ENCODE data around the gene NUDCD3. TPM values are rescaled to one million over a fixed set of nuclear protein-coding genes. Genes with fewer than 3 reads are reported as not detected.

Gene NUDCD3
- total and polyA plus RNA-seq, 2 of the 8 experiments (the other 6 are each of a cell fraction or from before 2014, with no cell fraction given), result 35.2 to 93.7 TPM

- 80% methylated on average over 10 of the region's 10 CpGs; no CpG with 5 or more reads in 1 of the 2 experiments for WGBS, 2 experiments (ENCODE audit: extremely low coverage in 1 of 2, insufficient coverage in 1 of 2, insufficient read length in 1 of 2, insufficient replicate concordance in 2 of 2, low coverage in 1 of 2, low lambda C conversion rate in 2 of 2, missing lambda C conversion rate in 1 of 2)
- Histone ChIP-seq H3K23ac (ENCODE audit: insufficient read length) (no peak overlapping the region), H3K14ac (ENCODE audit: insufficient read length) (no peak overlapping the region), H3K4ac (replicated peaks; ENCODE audit: insufficient read length, low read depth, low read length) (no peak overlapping the region), H3K27me3 (replicated peaks in 1 of 4; ENCODE audit: control insufficient read depth in 3 of 4, extremely low read depth in 1 of 4, insufficient read depth in 3 of 4, low read length in 3 of 4) (no peaks in the 10 kb centered on the region), H2BK5ac (ENCODE audit: low read depth, low read length) (no peak overlapping the region), H3K27ac (ENCODE audit: low read depth, low read length) (no peak overlapping the region), H3K18ac (ENCODE audit: extremely low read depth, low read length) (no peak overlapping the region), H3K4me3 (ENCODE audit: extremely low read depth in 1 of 4, insufficient read depth in 2 of 4, low read depth in 3 of 4, low read length in 4 of 4) (no peak overlapping the region), H3K9me3 (ENCODE audit: insufficient read depth in 2 of 2, low read depth in 1 of 2, low read length in 1 of 2) (no peaks in the 10 kb centered on the region), H4K91ac (replicated peaks; ENCODE audit: insufficient read length, low read length) (no peak overlapping the region), H3K23me2 (ENCODE audit: low read depth, low read length) (no peaks in the 10 kb centered on the region), H3K36me3 (ENCODE audit: control insufficient read depth in 2 of 4, insufficient read depth in 4 of 4, low read length in 3 of 4) (no peaks in the 10 kb centered on the region), H2BK12ac (ENCODE audit: low read depth, low read length) (no peak overlapping the region), H4K8ac (ENCODE audit: extremely low read depth, insufficient read depth, low read length) (no peak overlapping the region), H2AFZ (ENCODE audit: low read length) (no peak overlapping the region), H3K4me2 (ENCODE audit: insufficient read depth in 1 of 2, low read depth in 2 of 2, low read length in 2 of 2) (no peak overlapping the region), H4K20me1 (replicated peaks in 1 of 2; ENCODE audit: control insufficient read depth in 1 of 2, insufficient read depth in 2 of 2, low read length in 2 of 2) (no peaks in the 10 kb centered on the region), H2BK20ac (ENCODE audit: low read length) (no peak overlapping the region), H4K5ac (ENCODE audit: insufficient read length, low read depth, low read length) (no peak overlapping the region), H3K56ac (replicated peaks; ENCODE audit: insufficient read length, low read depth, low read length) (no peak overlapping the region), H3K4me1 (replicated peaks in 1 of 4; ENCODE audit: control insufficient read depth in 3 of 4, insufficient read depth in 4 of 4, low read length in 3 of 4) (no peaks in the 10 kb centered on the region), H2AK5ac (ENCODE audit: low read depth, low read length) (no peak overlapping the region), H3K79me2 (ENCODE audit: control insufficient read depth in 1 of 2, insufficient read depth in 2 of 2, low read length in 2 of 2) (no peaks in the 10 kb centered on the region), H3K9ac (replicated peaks in 1 of 4; ENCODE audit: extremely low read depth in 1 of 4, low read depth in 3 of 4, low read length in 3 of 4) (no peak overlapping the region), H3K79me1 (ENCODE audit: low read depth, low read length) (no peaks in the 10 kb centered on the region), H2BK15ac (ENCODE audit: low read length) (no peak overlapping the region), H2BK120ac (replicated peaks; ENCODE audit: low read depth, low read length) (no peak overlapping the region)
- DNase-seq (ENCODE audit: low read depth in 1 of 2, low spot score in 2 of 2) (no peak), FAIRE-seq (no peak)
- no peak for TF ChIP-seq CREB1 (IDR thresholded peaks at IDR 0.05)
- no peak for TF ChIP-seq RXRA (IDR thresholded peaks at IDR 0.05; ENCODE audit: insufficient read depth, low read depth, low read length)
- TF ChIP-seq HDAC2 (IDR thresholded peaks at IDR 0.05; ENCODE audit: borderline replicate concordance in 1 of 2, low read depth in 2 of 2, low read length in 2 of 2), result no peak
- TF ChIP-seq NRF1 (IDR thresholded peaks at IDR 0.05; ENCODE audit: low read depth, low read length), result no peak
- TF ChIP-seq SP2 (IDR thresholded peaks at IDR 0.05; ENCODE audit: low read length), result no peak
- no peak for TF ChIP-seq YY1 (IDR thresholded peaks at IDR 0.05; ENCODE audit: low read depth, low read length)
- no peak for TF ChIP-seq CBX5 (IDR thresholded peaks at IDR 0.05; ENCODE audit: low read depth, low read length)
- no peak for TF ChIP-seq EP300 (IDR thresholded peaks at IDR 0.05; ENCODE audit: borderline replicate concordance in 1 of 2, low read depth in 2 of 2, low read length in 2 of 2)
- CTCF ChIA-PET (ENCODE audit: partially characterized antibody), result interaction anchor here (0.6 to 2.8 kb wide), 4 partner anchors 19 to 274 kb away, joined by 3 to 14 read pairs (median 3); no protein-coding TSS in a partner anchor
- POLR2A ChIA-PET (ENCODE audit: partially characterized antibody), result interaction anchor here (1.3 kb wide), 1 partner anchor 25 kb away, joined by 3 read pairs; the partner anchor contains the start of gene NUDCD3
Measured at GRCh38 chr7:44515590-44516268, 25.3 kb upstream of the NUDCD3 start.

Measured in H1 (cell line).